ENCODE results near the gene ZKSCAN5.

Gene ZKSCAN5

DNA sequence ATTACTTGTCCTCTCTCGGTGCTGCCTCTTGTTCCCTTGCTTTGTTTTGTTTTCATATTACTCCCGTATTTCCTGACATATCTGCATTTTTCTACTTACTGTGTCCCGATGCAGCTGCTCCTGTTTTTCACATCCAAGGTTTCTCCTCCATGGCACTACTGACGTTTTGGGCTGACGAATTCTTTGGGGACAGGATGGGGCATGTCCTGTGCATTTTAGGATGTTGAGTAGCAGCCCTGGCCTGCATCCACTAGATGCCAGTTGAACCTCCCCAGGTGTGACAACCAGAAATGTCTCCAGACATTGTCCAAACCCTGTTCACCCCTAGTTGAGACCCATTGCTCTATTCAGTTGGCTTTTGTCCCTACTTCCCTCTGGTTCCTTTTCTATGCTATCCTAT, 19.4 kb upstream of the ZKSCAN5 start:
- no peak for TF ChIP-seq CTCF (IDR thresholded peaks at IDR 0.05; ENCODE audit: low read length)
- TF ChIP-seq EZH2 (IDR thresholded peaks at IDR 0.05; ENCODE audit: borderline replicate concordance, low read length), result no peak
- H4K20me1 ChIP-seq (ENCODE audit: insufficient read depth, low read length), result no peaks in the 10 kb centered on the region

GRCh38 chr7:99489235-99489634, 15.2 kb upstream of the ZKSCAN5 start:
- Histone ChIP-seq H3K27ac (ENCODE audit: low read depth, low read length, poor library complexity, severe bottlenecking) (no peak overlapping the region), H3K9me3 (ENCODE audit: low read length) (peaks cover 13% of the 10 kb centered on the region), H2AFZ (ENCODE audit: low read length) (no peak overlapping the region), H3K4me3 (ENCODE audit: low read depth, low read length, poor library complexity, severe bottlenecking) (no peak overlapping the region), H3K4me2 (ENCODE audit: low read length) (no peak overlapping the region), H3K9me2 (ENCODE audit: low read depth, low read length) (no peaks in the 10 kb centered on the region), H3K79me2 (ENCODE audit: insufficient read depth, low read length) (no peaks in the 10 kb centered on the region), H3K9ac (ENCODE audit: low read length) (no peak overlapping the region), H3F3A (ENCODE audit: insufficient read depth, low read length) (no peaks in the 10 kb centered on the region), H3K27me3 (ENCODE audit: insufficient read depth, low read length) (no peaks in the 10 kb centered on the region), H4K20me1 (ENCODE audit: insufficient read depth, low read length) (no peaks in the 10 kb centered on the region), H3K4me1 (ENCODE audit: insufficient read depth, low read length, severe bottlenecking) (no peaks in the 10 kb centered on the region), H3K36me3 (ENCODE audit: insufficient read depth, low read length) (peaks cover 69% of the 10 kb centered on the region)
- no peak for TF ChIP-seq EZH2 (IDR thresholded peaks at IDR 0.05; ENCODE audit: borderline replicate concordance, low read length)
- no peak for TF ChIP-seq CTCF (IDR thresholded peaks at IDR 0.05; ENCODE audit: low read length)

More for the DNA sequence above, 19.4 kb upstream of the ZKSCAN5 start:
- Histone ChIP-seq H3K4me1 (ENCODE audit: insufficient read depth, low read length, severe bottlenecking) (no peaks in the 10 kb centered on the region), H3F3A (ENCODE audit: insufficient read depth, low read length) (no peaks in the 10 kb centered on the region), H3K79me2 (ENCODE audit: insufficient read depth, low read length) (no peaks in the 10 kb centered on the region), H3K27me3 (ENCODE audit: insufficient read depth, low read length) (no peaks in the 10 kb centered on the region), H3K9ac (ENCODE audit: low read length) (no peak overlapping the region), H3K4me2 (ENCODE audit: low read length) (no peak overlapping the region), H3K9me2 (ENCODE audit: low read depth, low read length) (no peaks in the 10 kb centered on the region), H2AFZ (ENCODE audit: low read length) (no peak overlapping the region), H3K9me3 (ENCODE audit: low read length) (peaks cover 4% of the 10 kb centered on the region; the same call in 1 of the 2 replicates), H3K27ac (ENCODE audit: low read depth, low read length, poor library complexity, severe bottlenecking) (no peak overlapping the region), H3K36me3 (ENCODE audit: insufficient read depth, low read length) (peaks cover 74% of the 10 kb centered on the region), H3K4me3 (ENCODE audit: low read depth, low read length, poor library complexity, severe bottlenecking) (no peak overlapping the region)

GRCh38 chr7:99490878-99491277, 13.6 kb upstream of the ZKSCAN5 start:
- Histone ChIP-seq H3K4me1 (ENCODE audit: insufficient read depth, low read length, severe bottlenecking) (no peaks in the 10 kb centered on the region), H3K9ac (ENCODE audit: low read length) (no peak overlapping the region), H3K27me3 (ENCODE audit: insufficient read depth, low read length) (no peaks in the 10 kb centered on the region), H3K4me3 (ENCODE audit: low read depth, low read length, poor library complexity, severe bottlenecking) (no peak overlapping the region), H3K4me2 (ENCODE audit: low read length) (no peak overlapping the region), H2AFZ (ENCODE audit: low read length) (no peak overlapping the region), H3F3A (ENCODE audit: insufficient read depth, low read length) (no peaks in the 10 kb centered on the region), H4K20me1 (ENCODE audit: insufficient read depth, low read length) (no peaks in the 10 kb centered on the region), H3K79me2 (ENCODE audit: insufficient read depth, low read length) (no peaks in the 10 kb centered on the region), H3K9me2 (ENCODE audit: low read depth, low read length) (no peaks in the 10 kb centered on the region), H3K36me3 (ENCODE audit: insufficient read depth, low read length) (peaks cover 69% of the 10 kb centered on the region), H3K9me3 (ENCODE audit: low read length) (peaks cover 16% of the 10 kb centered on the region), H3K27ac (ENCODE audit: low read depth, low read length, poor library complexity, severe bottlenecking) (no peak overlapping the region)
- TF ChIP-seq EZH2 (IDR thresholded peaks at IDR 0.05; ENCODE audit: borderline replicate concordance, low read length), result no peak
- TF ChIP-seq CTCF (IDR thresholded peaks at IDR 0.05; ENCODE audit: low read length), result no peak
